HEK293T (cell line): ENCODE measurements around the gene SPACA9.

Experiments
- BHLHE40 ChIP-seq: fragments of 450-650 bp; IDR thresholded peaks from 2 replicates; pipeline ENCODE4 v1.6.1; 2016; ENCODE audit warnings: mild to moderate bottlenecking, moderate library complexity, borderline replicate concordance
- ELF4 ChIP-seq: fragments of 450-650 bp; IDR thresholded peaks from 2 replicates; pipeline ENCODE4 v1.6.1; 2017; ENCODE audit warnings: antibody characterized with exemption
- HDGF ChIP-seq: fragments of 450-650 bp; IDR thresholded peaks from 2 replicates; pipeline ENCODE4 v1.6.1; 2017; ENCODE audit warnings: antibody characterized with exemption, borderline replicate concordance
- LEF1 ChIP-seq: fragments of 450-650 bp; IDR thresholded peaks from 2 replicates; pipeline ENCODE4 v1.6.1; 2017; ENCODE audit warnings: mild to moderate bottlenecking, borderline replicate concordance
- NFRKB ChIP-seq: fragments of 450-650 bp; IDR thresholded peaks from 2 replicates; pipeline ENCODE4 v1.6.1; 2016; ENCODE audit warnings: mild to moderate bottlenecking, moderate library complexity
- SUZ12 ChIP-seq: fragments of 450-650 bp; IDR thresholded peaks from 2 replicates; pipeline ENCODE4 v1.6.1; 2016; ENCODE audit warnings: mild to moderate bottlenecking
- TARDBP ChIP-seq: fragments of 450-650 bp; IDR thresholded peaks from 2 replicates; pipeline ENCODE4 v1.6.1; 2016

DNA sequence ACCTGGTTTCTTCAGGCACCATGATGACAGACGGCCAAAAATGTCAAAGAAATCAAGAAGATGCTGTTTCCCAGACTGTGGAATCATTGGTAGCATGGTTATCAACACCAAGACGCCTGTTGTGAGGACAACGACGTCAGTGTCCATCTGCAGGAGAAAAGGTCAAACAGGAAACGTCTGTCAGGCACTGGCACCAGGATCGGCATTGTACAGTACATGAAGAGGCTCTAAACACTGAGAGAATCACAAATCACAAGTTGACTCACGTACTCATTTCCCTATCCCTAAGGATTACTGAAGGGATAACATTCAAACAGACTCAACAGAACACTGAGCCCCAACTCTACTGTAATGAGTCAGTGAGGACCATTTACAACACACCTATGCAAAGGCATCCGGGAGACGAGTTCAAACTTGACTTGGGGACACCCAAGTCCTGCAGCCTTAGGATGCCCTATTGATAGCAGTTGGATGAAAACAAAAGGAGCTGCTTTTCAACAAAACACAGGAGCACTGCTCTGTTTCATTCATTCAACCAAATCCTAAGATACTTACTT is 44.7 kb downstream of the SPACA9 start:
- TF ChIP-seq LEF1 (no peak), TARDBP (no peak), NFRKB (no peak), BHLHE40 (no peak), ELF4 (no peak), SUZ12 (no peak), HDGF (no peak)
